ENCODE measurements around the gene SLC2A9.

DNA sequence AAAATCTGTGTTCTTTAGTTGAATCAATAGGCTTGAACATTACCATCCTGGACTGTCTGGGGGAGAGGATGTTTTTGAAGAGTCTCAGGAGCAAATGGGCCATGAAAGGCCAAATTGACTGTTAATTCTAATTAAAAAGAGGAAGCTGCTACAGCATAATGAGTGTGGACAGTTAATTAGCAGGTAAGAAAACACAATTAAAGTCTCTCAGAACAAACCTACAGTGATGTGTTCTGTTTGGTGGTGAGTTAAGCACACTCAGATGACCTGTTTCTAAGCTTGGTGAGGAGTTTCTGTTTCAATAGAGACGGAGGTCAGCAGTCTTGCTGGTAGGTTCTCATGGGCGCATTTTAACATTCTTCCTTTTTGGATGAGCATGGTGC lies 171.8 kb downstream of the SLC2A9 start:
- TF ChIP-seq SP1 (IDR thresholded peaks at IDR 0.05) (no peak), ARNT (IDR thresholded peaks at IDR 0.05) (no peak), ELF4 (IDR thresholded peaks at IDR 0.05) (no peak), ZNF384 (IDR thresholded peaks at IDR 0.05) (no peak), HDGF (IDR thresholded peaks at IDR 0.05; ENCODE audit: borderline replicate concordance) (no peak), SUZ12 (IDR thresholded peaks at IDR 0.05) (no peak), CTBP1 (IDR thresholded peaks at IDR 0.05; ENCODE audit: borderline replicate concordance) (no peak)
